H1 (cell line): Measurements from ENCODE around the gene DCLRE1A. TPM values are rescaled to one million over a fixed set of nuclear protein-coding genes. Genes with fewer than 3 reads are reported as not detected.

Source experiments
- EP300 ChIP-seq, 2 experiments: IDR thresholded peaks; 1 replicate in 1 of 2; 2 replicates in 1 of 2; pipeline ENCODE4 v1.6.1; 2011 to 2012; ENCODE audit warnings: low read depth in 2 of 2, low read length in 2 of 2, mild to moderate bottlenecking in 2 of 2, borderline replicate concordance in 1 of 2, inconsistent platforms in 1 of 2, moderate library complexity in 1 of 2
- HDAC2 ChIP-seq, 2 experiments: fragments of 300-600 bp in 1 of 2; sonication (generic) in 1 of 2; IDR thresholded peaks; 2 replicates each; pipeline ENCODE4 v1.6.1; 2011 to 2012; ENCODE audit warnings: low read depth in 2 of 2, low read length in 2 of 2, mild to moderate bottlenecking in 2 of 2, moderate library complexity in 2 of 2, borderline replicate concordance in 1 of 2, inconsistent platforms in 1 of 2
- KDM1A ChIP-seq: fragments of 200-600, 300-600 bp; sonication (generic); IDR thresholded peaks from 2 replicates; pipeline ENCODE4 v1.7.1; 2016; ENCODE audit warnings: mild to moderate bottlenecking, low read length, borderline replicate concordance
- MAX ChIP-seq: IDR thresholded peaks from 2 replicates; pipeline ENCODE4 v1.6.1; 2012; ENCODE audit warnings: inconsistent platforms
- PHF8 ChIP-seq: fragments of 200-600 bp; sonication (generic); conservative IDR thresholded peaks from 2 replicates; pipeline ENCODE4 v1.7.1; 2012; ENCODE audit warnings: low read depth, mild to moderate bottlenecking, inconsistent platforms, low read length, moderate library complexity
- RBBP5 ChIP-seq: IDR thresholded peaks from 2 replicates; pipeline ENCODE4 v1.7.1; 2012; ENCODE audit warnings: low read depth, mild to moderate bottlenecking, inconsistent platforms, low read length, moderate library complexity, borderline replicate concordance
- polyA plus RNA-seq, 7 experiments: library from polyadenylated mRNA; depleted of rRNA in 3 of 7; stranded (reverse) in 5 of 7; unstranded in 2 of 7; fragments of >200 nt in 5 of 7; fragments of 200-250 nt in 2 of 7; gene quantifications; 1 replicate in 5 of 7; 2 replicates in 1 of 7; 4 replicates in 1 of 7; pipeline versions ENCODE4 v1.2.1 to v1.2.3, GENCODE V29; 2011 to 2013; ENCODE audit warnings: missing spikeins in 2 of 7, mixed read lengths in 2 of 7
- total RNA-seq: library from RNA; stranded (reverse); fragmentation: NEBNext Ultra II Directional; extraction: Animal tissue kit (Norgen Biotek cat#: 25700); gene quantifications from 2 replicates; pipeline ENCODE4 v1.2.1, GENCODE V29; 2021

Gene DCLRE1A
- total and polyA plus RNA-seq, 2 of the 8 experiments (the other 6 are each of a cell fraction or from before 2014, with no cell fraction given): 8.1 to 10.1 TPM

- TF ChIP-seq MAX (no peak), RBBP5 (no peak), HDAC2 (IDR thresholded peaks at IDR 0.05; ENCODE audit: borderline replicate concordance in 1 of 2, low read depth in 2 of 2, low read length in 2 of 2) (no peak), EP300 (IDR thresholded peaks at IDR 0.05; ENCODE audit: borderline replicate concordance in 1 of 2, low read depth in 2 of 2, low read length in 2 of 2) (no peak), KDM1A (no peak), PHF8 (no peak)
- TF ChIP-seq, all 59 proteins: peak for 0
Observed at GRCh38 chr10:113856563-113856962, 2.7 kb upstream of the DCLRE1A start (continued).
